ENCODE results near the gene IQCN.

Gene IQCN

DNA sequence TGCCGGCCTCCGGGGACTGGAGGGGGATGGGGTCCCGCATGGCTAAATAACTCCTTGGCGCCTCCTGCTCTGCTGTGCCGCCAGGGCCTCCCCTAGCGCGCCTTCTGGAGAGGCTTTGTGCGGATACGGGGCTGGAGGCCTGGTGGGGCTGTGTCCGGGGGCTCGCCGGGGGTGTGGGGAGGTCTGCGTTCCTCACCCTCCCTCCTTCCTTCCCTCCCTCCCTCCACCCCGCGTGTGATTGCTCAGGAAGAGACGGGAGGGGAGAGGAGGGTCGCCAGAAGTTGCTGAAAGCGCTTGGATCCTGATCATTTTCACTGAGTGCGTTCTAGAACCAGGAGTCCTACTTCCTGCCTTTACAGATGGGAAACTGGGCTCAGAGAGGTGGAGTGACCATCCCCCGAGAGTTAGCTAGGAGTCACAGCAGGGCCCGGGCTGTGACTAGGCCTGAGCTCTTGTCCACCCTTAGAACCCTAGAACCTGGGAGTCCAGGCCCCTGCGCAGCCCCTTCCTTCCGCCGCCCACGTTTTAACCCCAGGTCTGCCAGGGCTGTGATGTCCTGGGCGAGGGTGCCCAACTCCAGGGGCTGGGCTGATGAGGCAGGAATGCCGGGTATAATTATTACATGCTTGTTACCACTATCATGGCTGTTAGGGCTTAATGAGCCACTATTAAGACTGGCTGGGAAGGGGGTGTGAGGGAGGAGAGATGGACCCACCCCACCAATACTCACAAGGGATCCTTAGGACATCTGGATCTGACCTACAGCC lies 8.0 kb upstream of the IQCN start:
- no peaks in the 10 kb centered on the region for H3K9me3 ChIP-seq (ENCODE audit: control insufficient read depth in 1 of 2, low read length in 2 of 2)
- H3K27me3 ChIP-seq (ENCODE audit: low read depth, low read length) = no peaks in the 10 kb centered on the region
- peaks cover 11 to 16% of the 10 kb centered on the region in 2 donors for H3K36me3 ChIP-seq (ENCODE audit: control insufficient read depth in 1 of 2, insufficient read depth in 2 of 2, low read length in 2 of 2)
- peak overlapping the region; percentile 99 for H3K27ac ChIP-seq (ENCODE audit: low read length)
- H3K4me1 ChIP-seq (ENCODE audit: control insufficient read depth in 1 of 2, insufficient read depth in 2 of 2, low read length in 2 of 2) = peaks cover 18 to 33% of the 10 kb centered on the region in 2 donors
- H3K4me3 ChIP-seq (ENCODE audit: low read depth in 1 of 2, low read length in 2 of 2) = peak overlapping the region; percentile 51 to 56

- H3K27me3 ChIP-seq (ENCODE audit: low read depth, low read length) = no peaks in the 10 kb centered on the region
- no peaks in the 10 kb centered on the region for H3K9me3 ChIP-seq (ENCODE audit: control insufficient read depth in 1 of 2, low read length in 2 of 2)
- H3K4me3 ChIP-seq (ENCODE audit: low read depth in 1 of 2, low read length in 2 of 2) = peak within 1 kb of the TSS; percentile 84 to 98
- H3K27ac ChIP-seq (ENCODE audit: low read length) = peak within 1 kb of the TSS; percentile 99
- H3K36me3 ChIP-seq (ENCODE audit: control insufficient read depth in 1 of 2, insufficient read depth in 2 of 2, low read length in 2 of 2) = peaks cover 11 to 16% of the 10 kb centered on the region in 2 donors
- H3K4me1 ChIP-seq (ENCODE audit: control insufficient read depth in 1 of 2, insufficient read depth in 2 of 2, low read length in 2 of 2) = peaks cover 18 to 39% of the 10 kb centered on the region in 2 donors
These were observed 7.1 kb upstream of the IQCN start, which contains the start of gene JUND for GRCh38 chr19:18281082-18282020. Gene JUND, minus strand, starts transcription at chr19:18281622. Its CDS starts 138 bp downstream, at chr19:18281484.

DNA sequence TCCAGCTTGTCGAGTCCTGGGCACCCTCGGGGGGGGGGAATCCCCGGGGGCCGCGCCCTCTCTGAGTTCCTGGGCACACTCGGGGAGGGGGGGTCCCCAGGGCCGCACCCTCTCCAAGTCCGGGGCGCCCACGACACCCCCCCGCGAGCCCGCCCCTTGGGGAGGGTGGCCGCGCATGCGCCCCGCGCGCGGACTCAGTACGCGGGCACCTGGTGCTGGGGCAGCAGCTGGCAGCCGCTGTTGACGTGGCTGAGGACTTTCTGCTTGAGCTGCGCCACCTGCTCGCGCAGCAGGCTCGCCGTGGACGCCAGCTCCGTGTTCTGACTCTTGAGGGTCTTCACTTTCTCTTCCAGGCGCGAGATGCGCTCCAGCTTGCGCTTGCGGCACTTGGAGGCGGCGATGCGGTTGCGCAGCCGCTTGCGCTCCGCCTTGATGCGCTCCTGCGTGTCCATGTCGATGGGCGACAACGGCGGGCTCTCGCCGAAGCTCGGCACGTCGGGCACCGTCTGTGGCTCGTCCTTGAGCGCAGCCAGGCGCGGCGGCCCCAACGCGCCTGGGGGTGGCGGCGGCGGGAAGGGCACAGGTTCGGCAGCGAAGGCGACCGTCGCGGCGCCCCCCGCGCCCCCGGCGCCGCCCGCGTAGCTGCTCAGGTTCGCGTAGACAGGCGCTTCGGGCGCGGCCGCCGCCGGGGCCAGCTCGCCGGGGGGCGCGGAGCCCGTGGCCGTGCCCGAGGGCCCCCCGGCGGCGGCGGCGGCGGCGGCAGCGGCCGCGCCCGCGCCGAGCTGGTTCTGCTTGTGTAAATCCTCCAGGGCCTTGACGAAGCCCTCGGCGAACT lies 6.2 kb upstream of the IQCN start:
- Histone ChIP-seq H3K4me1 (ENCODE audit: control insufficient read depth in 1 of 2, insufficient read depth in 2 of 2, low read length in 2 of 2) (peaks cover 22 to 48% of the 10 kb centered on the region in 2 donors), H3K27ac (ENCODE audit: low read length) (peak overlapping the region; percentile 99), H3K4me3 (ENCODE audit: low read depth in 1 of 2, low read length in 2 of 2) (peak overlapping the region; percentile 84 to 98), H3K27me3 (ENCODE audit: low read depth, low read length) (no peaks in the 10 kb centered on the region), H3K9me3 (ENCODE audit: control insufficient read depth in 1 of 2, low read length in 2 of 2) (no peaks in the 10 kb centered on the region), H3K36me3 (ENCODE audit: control insufficient read depth in 1 of 2, insufficient read depth in 2 of 2, low read length in 2 of 2) (peaks cover 12 to 16% of the 10 kb centered on the region in 2 donors)

DNA sequence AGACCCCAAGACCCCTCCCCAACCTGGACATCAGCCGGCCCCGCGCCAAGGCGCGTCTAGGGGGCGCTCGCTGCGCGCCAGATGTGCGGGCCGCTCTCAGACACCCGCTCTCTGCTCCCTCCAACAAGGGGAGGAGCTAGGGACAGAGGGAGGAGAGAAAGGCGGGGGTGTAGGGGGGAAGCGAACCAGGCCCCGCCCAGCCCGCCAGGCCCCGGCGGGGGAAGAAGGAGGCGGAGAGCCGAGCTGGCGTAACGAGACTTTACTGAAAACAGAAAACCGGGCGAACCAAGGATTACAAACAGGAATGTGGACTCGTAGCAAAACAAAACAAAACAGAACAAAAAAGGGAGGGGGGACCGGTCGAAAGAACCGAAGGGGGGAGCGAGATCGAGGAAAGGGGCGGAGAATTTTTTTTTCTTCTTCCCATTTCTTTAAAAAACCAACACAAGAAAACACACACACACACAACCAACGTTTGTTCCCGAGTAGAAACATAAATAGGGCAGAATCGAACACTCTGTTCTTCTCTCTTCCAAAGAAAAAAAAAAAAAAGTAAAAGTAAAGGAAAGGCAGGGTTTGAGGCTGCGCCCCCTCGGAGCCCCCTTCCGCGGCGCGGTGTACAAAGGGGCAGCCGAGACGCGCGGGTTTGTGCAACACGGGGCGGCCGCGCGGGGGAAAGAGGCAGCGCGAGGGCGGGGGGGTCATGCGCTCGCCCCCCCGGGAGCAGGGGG lies 5.4 kb upstream of the IQCN start:
- H3K4me3 ChIP-seq (ENCODE audit: low read depth in 1 of 2, low read length in 2 of 2) = peak overlapping the region; percentile 84 to 98
- H3K4me1 ChIP-seq (ENCODE audit: control insufficient read depth in 1 of 2, insufficient read depth in 2 of 2, low read length in 2 of 2) = peaks cover 26 to 55% of the 10 kb centered on the region in 2 donors
- peaks cover 14 to 16% of the 10 kb centered on the region in 2 donors for H3K36me3 ChIP-seq (ENCODE audit: control insufficient read depth in 1 of 2, insufficient read depth in 2 of 2, low read length in 2 of 2)
- H3K27me3 ChIP-seq (ENCODE audit: low read depth, low read length) = no peaks in the 10 kb centered on the region
- no peaks in the 10 kb centered on the region for H3K9me3 ChIP-seq (ENCODE audit: control insufficient read depth in 1 of 2, low read length in 2 of 2)
- peak overlapping the region; percentile 99 for H3K27ac ChIP-seq (ENCODE audit: low read length)

GRCh38 chr19:18279266-18279515 lies 4.9 kb upstream of the IQCN start:
- H3K4me3 ChIP-seq (ENCODE audit: low read depth in 1 of 2, low read length in 2 of 2) = peak overlapping the region; percentile 84 to 98
- peaks cover 29 to 60% of the 10 kb centered on the region in 2 donors for H3K4me1 ChIP-seq (ENCODE audit: control insufficient read depth in 1 of 2, insufficient read depth in 2 of 2, low read length in 2 of 2)
- H3K9me3 ChIP-seq (ENCODE audit: control insufficient read depth in 1 of 2, low read length in 2 of 2) = no peaks in the 10 kb centered on the region
- H3K27ac ChIP-seq (ENCODE audit: low read length) = peak overlapping the region; percentile 99
- no peaks in the 10 kb centered on the region for H3K27me3 ChIP-seq (ENCODE audit: low read depth, low read length)
- H3K36me3 ChIP-seq (ENCODE audit: control insufficient read depth in 1 of 2, insufficient read depth in 2 of 2, low read length in 2 of 2) = peaks cover 14 to 16% of the 10 kb centered on the region in 2 donors

GRCh38 chr19:18278521-18279265 lies 4.4 kb upstream of the IQCN start:
- H3K27me3 ChIP-seq (ENCODE audit: low read depth, low read length) = no peaks in the 10 kb centered on the region
- peak overlapping the region; percentile 99 for H3K27ac ChIP-seq (ENCODE audit: low read length)
- H3K9me3 ChIP-seq (ENCODE audit: control insufficient read depth in 1 of 2, low read length in 2 of 2) = no peaks in the 10 kb centered on the region
- peaks cover 29 to 61% of the 10 kb centered on the region in 2 donors for H3K4me1 ChIP-seq (ENCODE audit: control insufficient read depth in 1 of 2, insufficient read depth in 2 of 2, low read length in 2 of 2)
- peaks cover 14 to 16% of the 10 kb centered on the region in 2 donors for H3K36me3 ChIP-seq (ENCODE audit: control insufficient read depth in 1 of 2, insufficient read depth in 2 of 2, low read length in 2 of 2)
- H3K4me3 ChIP-seq (ENCODE audit: low read depth in 1 of 2, low read length in 2 of 2) = peak overlapping the region; percentile 84 to 98

GRCh38 chr19:18274781-18275356 lies 617 bp upstream of the IQCN start:
- H3K4me1 ChIP-seq (ENCODE audit: control insufficient read depth in 1 of 2, insufficient read depth in 2 of 2, low read length in 2 of 2) = peaks cover 22 to 49% of the 10 kb centered on the region in 2 donors
- peak overlapping the region; percentile 80 for H3K27ac ChIP-seq (ENCODE audit: low read length)
- peak overlapping the region in 1 of 2 donors; percentile 37 for H3K4me3 ChIP-seq (ENCODE audit: low read depth in 1 of 2, low read length in 2 of 2)
- H3K36me3 ChIP-seq (ENCODE audit: control insufficient read depth in 1 of 2, insufficient read depth in 2 of 2, low read length in 2 of 2) = peaks cover 11 to 14% of the 10 kb centered on the region in 2 donors
- no peaks in the 10 kb centered on the region for H3K9me3 ChIP-seq (ENCODE audit: control insufficient read depth in 1 of 2, low read length in 2 of 2)
- H3K27me3 ChIP-seq (ENCODE audit: low read depth, low read length) = no peaks in the 10 kb centered on the region

DNA sequence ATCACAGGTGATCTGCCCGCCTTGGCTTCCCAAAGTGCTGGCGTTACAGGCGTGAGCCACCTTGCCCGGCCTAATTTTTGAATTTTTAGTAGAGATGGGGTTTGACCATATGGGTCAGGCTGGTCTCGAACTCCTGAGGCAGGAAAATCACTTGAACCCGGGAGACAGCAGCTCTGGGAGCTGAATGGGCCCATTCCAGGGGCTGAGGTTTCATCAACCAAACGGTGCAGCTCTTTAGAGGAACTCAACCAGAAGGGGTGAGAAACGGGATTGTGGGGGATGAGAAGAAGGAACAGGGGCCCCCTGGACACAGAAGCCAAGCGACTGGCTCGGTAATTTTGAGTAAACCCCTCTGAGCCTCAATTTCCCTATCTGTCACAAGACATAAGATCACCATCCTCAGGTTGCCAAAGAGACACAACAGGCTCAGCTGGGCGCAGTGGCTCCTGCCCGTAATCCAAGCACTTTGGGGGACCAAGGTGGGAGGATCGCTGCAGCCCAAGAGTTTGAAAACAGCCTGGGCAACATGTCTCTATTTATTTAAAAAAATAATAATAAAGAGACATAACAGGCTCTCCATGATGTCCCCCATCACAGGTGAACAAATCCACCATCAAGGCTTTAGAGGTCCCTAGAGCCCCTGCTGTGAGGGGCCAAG lies 562 bp downstream of the IQCN start:
- Histone ChIP-seq H3K9me3 (ENCODE audit: control insufficient read depth in 1 of 2, low read length in 2 of 2) (no peaks in the 10 kb centered on the region), H3K27ac (ENCODE audit: low read length) (no peak overlapping the region), H3K4me1 (ENCODE audit: control insufficient read depth in 1 of 2, insufficient read depth in 2 of 2, low read length in 2 of 2) (peaks cover 17 to 43% of the 10 kb centered on the region in 2 donors), H3K36me3 (ENCODE audit: control insufficient read depth in 1 of 2, insufficient read depth in 2 of 2, low read length in 2 of 2) (peaks cover 4 to 9% of the 10 kb centered on the region in 2 donors), H3K27me3 (ENCODE audit: low read depth, low read length) (no peaks in the 10 kb centered on the region), H3K4me3 (ENCODE audit: low read depth in 1 of 2, low read length in 2 of 2) (no peak overlapping the region)

DNA sequence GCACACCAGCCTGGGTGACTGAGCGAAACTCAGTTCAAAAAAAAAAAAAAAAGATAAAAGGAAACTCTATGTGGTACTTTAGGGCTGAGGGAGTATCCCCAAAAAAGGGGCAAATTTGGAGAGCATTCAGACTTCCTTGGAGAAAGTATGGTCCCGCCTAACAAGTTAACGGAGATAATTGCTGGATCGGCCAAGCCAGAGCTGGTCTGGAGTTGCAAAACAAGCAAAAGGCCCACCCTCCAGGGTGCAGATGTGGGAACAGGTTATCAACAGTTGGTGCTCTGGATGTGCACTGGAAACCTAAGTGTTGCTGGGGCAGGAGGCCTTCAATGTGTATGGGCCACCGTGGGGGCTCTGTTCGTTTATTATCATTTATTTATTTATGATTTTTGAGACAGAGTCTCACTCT lies 2.8 kb downstream of the IQCN start:
- no peak overlapping the region for H3K27ac ChIP-seq (ENCODE audit: low read length)
- H3K4me1 ChIP-seq (ENCODE audit: control insufficient read depth in 1 of 2, insufficient read depth in 2 of 2, low read length in 2 of 2) = peaks cover 11 to 23% of the 10 kb centered on the region in 2 donors
- H3K4me3 ChIP-seq (ENCODE audit: low read depth in 1 of 2, low read length in 2 of 2) = no peak overlapping the region
- H3K27me3 ChIP-seq (ENCODE audit: low read depth, low read length) = no peaks in the 10 kb centered on the region
- H3K36me3 ChIP-seq (ENCODE audit: control insufficient read depth in 1 of 2, insufficient read depth in 2 of 2, low read length in 2 of 2) = peaks cover 3 to 18% of the 10 kb centered on the region in 2 donors
- no peaks in the 10 kb centered on the region for H3K9me3 ChIP-seq (ENCODE audit: control insufficient read depth in 1 of 2, low read length in 2 of 2)
